Esophagus squamous epithelium (tissue), 4 donors: ENCODE measurements around the gene POLR1E.

ENCODE experiments used
- CTCF ChIP-seq, 6 experiments: fragments of 450-650 bp in 4 of 6; fragments of 200-600 bp in 2 of 6; sonication (generic) in 2 of 6; IDR thresholded peaks; one replicate each; pipeline ENCODE4 v1.5.1; 2016 to 2019; ENCODE audit warnings: antibody characterized with exemption in 6 of 6, mild to moderate bottlenecking in 4 of 6, moderate library complexity in 4 of 6
- POLR2A ChIP-seq, 4 donors: fragments of 450-650 bp; IDR thresholded peaks; one replicate each; pipeline ENCODE4 v1.6.1; 2017; ENCODE audit warnings: antibody characterized with exemption in 4 of 4, mild to moderate bottlenecking in 4 of 4, moderate library complexity in 3 of 4

DNA sequence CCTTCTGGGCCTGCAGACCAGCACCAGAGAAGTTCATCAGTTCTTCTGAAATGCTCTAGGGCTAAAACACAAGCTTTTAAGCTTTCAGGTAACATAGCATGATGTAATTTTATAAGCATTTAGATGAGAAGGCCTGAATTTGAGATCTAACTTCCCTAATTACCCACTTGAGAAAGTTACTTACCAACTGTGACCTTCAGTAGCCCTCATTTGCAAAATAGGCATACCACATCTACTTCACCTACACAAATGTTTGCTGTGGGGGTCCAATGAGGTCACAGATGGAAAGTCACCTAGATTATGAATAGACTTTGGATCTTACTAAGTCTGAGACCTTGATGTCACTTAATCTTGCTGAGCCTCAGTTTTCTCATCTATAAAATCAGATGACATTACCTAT lies 53.9 kb downstream of the POLR1E start:
- no peak for TF ChIP-seq POLR2A (IDR thresholded peaks at IDR 0.05)
- no peak for TF ChIP-seq CTCF (IDR thresholded peaks at IDR 0.05)
